GM18498 (cell line): ENCODE results near the gene SWI5.
"Not testable (repeated sequence)": the region's sequence is repeated elsewhere in the genome, so short reads cannot be mapped to it uniquely, and the experiment has no call there.

Experiments used
- ATAC-seq: cut with Tn5 transposase; IDR thresholded peaks from one replicate; pipeline ENCODE4 v1.9.1; 2021; ENCODE audit warnings: mild to moderate bottlenecking, moderate library complexity; ENCODE audit not compliant: unreplicated experiment

SWI5 gene

DNA sequence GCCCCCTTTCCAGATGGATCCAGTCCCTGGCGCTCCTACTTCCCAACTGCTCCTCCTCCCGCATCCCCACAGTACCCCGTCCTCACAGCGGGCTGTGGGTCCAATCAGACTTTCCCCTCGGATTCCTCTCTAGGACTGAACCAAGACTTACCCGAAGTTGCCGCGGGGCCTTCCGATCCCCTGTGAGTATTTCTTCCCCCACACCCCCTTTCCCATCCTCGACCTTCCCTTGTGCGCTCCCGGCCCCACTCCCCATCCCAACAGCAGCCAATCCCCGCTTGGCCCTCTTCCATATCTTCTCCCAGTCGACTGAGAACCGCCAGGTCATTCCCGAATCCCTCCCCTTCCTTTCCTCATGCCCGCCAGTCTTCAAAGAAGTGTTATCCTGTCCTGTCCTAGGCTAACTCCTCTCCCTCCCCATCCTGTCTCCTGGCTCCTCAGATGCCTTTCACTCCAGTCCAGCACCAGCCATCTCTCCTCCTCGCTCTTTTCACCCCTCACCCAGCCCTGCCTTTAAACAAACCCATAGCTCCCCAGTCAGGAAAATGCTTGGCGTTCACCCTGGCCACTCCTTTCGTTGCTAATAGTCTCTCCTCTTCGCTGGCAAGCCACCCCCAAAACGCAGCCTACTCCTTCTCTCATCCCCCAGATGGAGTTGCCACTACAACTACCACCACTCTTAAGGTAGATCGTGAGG is 646 bp downstream of the SWI5 start:
- no peak for ATAC-seq

DNA sequence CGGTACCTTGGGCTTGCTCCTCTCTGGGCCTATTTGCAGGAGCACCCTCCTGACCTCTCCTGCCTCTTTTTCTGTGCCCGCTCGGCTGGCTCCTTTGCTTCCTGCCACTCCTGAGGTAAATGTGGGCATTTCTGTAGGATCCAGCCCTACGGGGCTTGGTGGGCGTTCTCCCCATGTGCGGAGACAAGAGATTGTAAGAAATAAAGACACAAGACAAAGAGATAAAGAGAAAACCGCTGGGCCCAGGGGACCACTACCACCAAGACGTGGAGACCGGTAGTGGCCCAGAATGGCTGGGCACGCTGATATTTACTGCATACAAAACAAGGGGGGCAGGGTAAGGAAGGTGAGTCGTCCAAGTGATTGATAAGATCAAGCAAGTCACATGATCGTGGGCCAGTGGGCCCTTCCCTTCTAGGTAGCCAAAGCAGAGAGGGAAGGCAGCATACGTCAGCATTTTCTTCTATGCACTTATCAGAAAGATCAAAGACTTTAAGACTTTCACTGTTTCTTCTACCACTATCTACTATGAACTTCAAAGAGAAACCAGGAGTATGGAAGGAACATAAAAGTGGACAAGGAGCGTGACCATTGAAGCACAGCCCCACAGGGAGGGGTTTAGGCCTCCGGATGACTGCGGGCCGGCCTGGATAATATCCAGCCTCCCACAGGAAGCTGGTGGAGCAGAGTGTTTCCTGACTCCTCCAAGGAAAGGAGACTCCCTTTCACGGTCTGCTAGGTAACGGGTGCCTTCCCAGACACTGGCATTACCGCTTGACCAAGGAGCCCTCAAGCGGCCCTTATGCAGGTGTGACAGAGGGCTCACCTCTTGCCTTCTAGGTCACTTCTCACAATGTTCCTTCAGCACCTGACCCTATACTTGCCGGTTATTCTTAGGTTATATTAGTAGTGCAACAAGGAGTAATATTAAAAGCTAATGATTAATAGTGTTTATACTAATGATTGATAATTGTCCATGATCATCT is 3.3 kb downstream of the SWI5 start:
- ATAC-seq = not testable (repeated sequence)

DNA sequence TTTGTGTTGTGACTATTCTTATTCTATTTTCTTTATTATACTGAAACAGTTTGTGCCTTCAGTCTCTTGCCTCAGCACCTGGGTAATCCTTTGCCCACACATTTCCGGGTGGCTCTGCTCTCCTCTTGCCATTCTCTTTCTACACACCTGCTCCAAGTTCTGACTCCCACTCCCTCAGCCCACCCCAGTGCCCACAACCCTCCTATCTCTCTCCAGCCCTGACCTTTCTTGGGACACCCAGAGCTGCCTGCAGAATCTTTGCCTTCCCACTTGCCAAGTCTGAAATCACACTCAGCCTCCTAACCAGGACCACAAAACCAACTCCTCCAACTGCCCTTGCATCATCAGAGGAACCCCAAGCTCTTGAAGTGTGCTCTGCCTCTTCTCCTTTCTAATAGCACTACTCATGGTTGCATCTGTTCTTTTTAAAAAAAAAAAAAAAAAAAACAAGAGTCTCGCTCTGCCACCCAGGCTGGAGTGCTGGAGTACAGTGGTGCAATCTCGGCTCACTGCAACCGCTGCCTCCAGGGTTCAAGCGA is 4.1 kb downstream of the SWI5 start:
- ATAC-seq = no peak

- no peak for ATAC-seq
Observed at GRCh38 chr9:128282500-128282899, 6.4 kb downstream of the SWI5 start.

GRCh38 chr9:128285033-128285784 is 9.1 kb downstream of the SWI5 start:
- no peak for ATAC-seq

- ATAC-seq = no peak
Observed at GRCh38 chr9:128286440-128286839, 10.4 kb downstream of the SWI5 start.

- ATAC-seq = no peak
Observed at GRCh38 chr9:128288273-128289004, 12.4 kb downstream of the SWI5 start.

DNA sequence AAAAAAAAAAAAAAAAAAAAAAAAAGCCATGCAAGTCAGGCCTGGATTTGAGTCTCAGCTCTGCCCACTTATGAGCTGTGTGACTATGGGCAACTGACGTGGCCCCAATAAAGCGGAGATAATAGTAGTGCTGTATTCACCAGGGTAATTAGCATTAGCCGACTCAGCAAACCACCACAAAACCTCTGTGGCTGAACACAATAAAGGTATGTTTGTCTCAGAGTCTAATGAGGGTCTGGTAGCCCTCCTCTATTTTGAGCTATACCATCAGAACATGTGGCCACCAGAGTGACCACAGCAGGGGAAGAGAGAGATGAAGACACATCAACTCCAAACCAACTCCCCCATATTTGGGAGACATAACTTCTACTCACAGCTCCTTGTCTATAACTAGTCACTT is 15.9 kb downstream of the SWI5 start:
- ATAC-seq = no peak

DNA sequence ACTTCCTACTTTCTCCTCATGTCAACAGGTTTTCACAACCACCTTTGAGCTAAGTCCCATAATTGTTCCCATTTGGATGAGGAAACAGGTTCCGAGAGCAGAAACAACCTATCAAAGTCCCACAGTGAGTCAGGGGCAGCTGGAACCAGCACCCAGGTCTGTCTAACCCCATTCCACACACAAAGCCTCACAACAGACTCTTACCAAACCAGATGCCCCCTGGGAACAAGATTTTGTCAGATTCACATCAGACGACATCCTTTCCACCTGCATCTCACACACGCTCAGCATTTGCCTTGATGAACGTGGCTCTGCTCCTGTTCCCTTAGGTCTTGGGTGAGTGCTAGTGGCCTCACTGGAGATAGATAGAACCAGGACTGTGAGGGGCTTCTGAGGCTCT is 17.0 kb downstream of the SWI5 start:
- ATAC-seq = no peak

- ATAC-seq = no peak
Observed at GRCh38 chr9:128294142-128294541, 18.1 kb downstream of the SWI5 start.

- no peak for ATAC-seq
Observed at GRCh38 chr9:128296340-128297220, 20.5 kb downstream of the SWI5 start.

- ATAC-seq = no peak
Observed at GRCh38 chr9:128297221-128297773, 21.2 kb downstream of the SWI5 start.

DNA sequence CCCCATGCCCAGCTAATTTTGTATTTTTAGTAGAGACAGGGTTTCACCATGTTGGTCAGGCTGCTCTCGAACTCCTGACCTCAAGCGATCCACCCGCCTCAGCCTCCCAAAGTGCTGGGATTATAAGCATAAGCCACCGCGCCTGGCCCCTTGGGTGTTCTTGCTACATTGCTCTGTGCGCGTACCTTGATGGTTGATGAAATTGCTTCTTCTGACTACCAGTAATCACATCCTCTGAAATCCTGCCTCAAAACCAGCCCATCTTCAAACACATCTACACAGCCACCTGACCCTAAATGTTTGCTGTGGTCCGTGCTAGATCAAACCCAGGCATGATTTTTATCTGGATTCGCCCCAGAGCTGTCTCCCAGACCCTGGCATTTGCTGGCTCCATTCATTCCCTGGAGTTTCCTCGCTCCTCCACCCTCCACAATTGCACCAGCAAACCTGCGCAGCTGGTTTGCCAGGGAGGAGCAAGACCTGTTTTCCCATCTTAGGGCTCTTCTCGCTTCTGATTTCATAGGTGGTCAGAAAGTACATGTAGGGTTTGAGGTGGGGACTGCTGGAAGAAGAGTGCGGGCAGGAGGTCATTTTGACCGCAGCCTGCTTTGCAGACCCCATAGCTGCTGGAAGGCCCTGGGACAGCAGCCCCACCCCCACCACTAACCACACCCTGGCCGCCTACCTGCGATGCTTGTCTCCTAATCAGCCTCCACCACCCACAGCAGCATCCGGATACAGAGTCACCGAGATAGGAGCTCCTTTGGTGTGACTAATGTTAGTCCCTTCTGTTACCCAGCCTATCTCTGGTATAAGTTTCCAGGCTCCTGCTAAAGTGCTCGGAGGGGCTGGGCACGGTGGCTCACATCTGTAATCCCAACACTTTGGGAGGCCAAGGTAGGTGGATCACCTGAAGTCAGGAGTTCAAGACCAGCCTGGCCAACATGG is 22.7 kb downstream of the SWI5 start:
- ATAC-seq = no peak

GRCh38 chr9:128304136-128304970 is 28.3 kb downstream of the SWI5 start:
- ATAC-seq = no peak

- ATAC-seq = no peak
Observed at GRCh38 chr9:128304971-128305288, 28.9 kb downstream of the SWI5 start.

DNA sequence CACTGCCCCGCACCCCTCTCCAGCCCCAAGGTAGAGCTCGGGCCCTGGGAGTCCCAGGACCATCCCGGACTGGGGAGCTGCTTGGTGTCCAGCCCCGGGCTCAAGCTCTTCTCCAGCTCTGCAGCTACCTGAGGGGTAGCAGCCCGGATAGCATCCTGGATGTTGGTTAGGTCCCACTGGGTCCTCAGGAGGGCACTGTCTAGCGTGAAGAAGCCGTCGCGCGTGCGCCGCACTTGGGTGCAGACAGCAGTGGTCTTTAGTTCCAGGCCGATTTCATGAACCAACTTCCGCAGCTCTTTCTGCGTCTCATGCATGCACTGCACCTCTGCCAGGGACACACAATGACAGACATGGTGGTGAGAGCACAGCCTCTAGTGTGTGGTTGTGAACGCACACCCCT is 33.5 kb downstream of the SWI5 start:
- ATAC-seq = no peak

DNA sequence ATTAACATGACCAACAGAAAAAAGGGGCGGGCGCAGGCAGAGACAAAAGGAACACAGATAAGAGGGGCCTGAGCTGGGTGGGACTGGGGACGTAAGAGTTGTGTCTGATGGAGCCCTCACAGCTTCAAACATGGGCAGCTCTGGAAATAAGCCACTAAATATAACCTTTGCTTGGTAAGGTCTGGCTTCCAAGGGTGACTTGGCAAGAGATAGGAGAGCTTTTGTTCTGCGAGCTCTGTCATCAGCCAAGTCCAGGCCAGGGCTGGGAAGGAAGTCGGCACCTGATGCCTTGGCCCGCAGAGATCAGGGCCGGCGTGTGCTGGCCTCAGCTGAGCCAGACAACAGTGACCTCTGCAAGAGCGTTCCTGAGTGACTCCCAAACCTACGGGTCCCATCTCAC is 34.4 kb downstream of the SWI5 start:
- ATAC-seq = no peak
